BE2C (cell line): ENCODE measurements around the gene MAP3K20.
A peak's percentile ranks its signal among the peaks of the same experiment; 100 is the strongest.

Experiments
- DNase-seq: peaks from one replicate; pipeline ENCODE4 v3.0.0-alpha.2; 2020
- H3K27me3 ChIP-seq: fragments of 250-450 bp; sonication (Bioruptor Pico); 2 replicates; pipeline ENCODE4 v1.5.1; 2020; ENCODE audit warnings: mild to moderate bottlenecking
- H3K36me3 ChIP-seq: fragments of 250-450 bp; sonication (Bioruptor Pico); 2 replicates; pipeline ENCODE4 v1.5.1; 2020; ENCODE audit warnings: mild to moderate bottlenecking
- H3K4me1 ChIP-seq: fragments of 250-450 bp; sonication (Bioruptor Pico); 2 replicates; pipeline ENCODE4 v1.5.1; 2020
- H3K4me3 ChIP-seq: 2 replicates; pipeline ENCODE4 v1.5.1; 2011; ENCODE audit warnings: low read depth, low read length
- H3K9me3 ChIP-seq: fragments of 250-450 bp; sonication (Bioruptor Pico); 2 replicates; pipeline ENCODE4 v1.5.1; 2020
- CTCF ChIP-seq: IDR thresholded peaks from 2 replicates; pipeline ENCODE4 v1.5.1; 2012; ENCODE audit warnings: mild to moderate bottlenecking, low read depth, low read length

Gene MAP3K20

GRCh38 chr2:173048897-173049661 is 26.6 kb upstream of the MAP3K20 start:
- peak; percentile 47 for DNase-seq
- H3K4me3 ChIP-seq, result no peak overlapping the region
- no peak for TF ChIP-seq CTCF

GRCh38 chr2:173049831-173050230 is 25.8 kb upstream of the MAP3K20 start:
- H3K4me1 ChIP-seq, result peaks cover 5% of the 10 kb centered on the region; the same call in 1 of the 2 replicates
- no peak overlapping the region for H3K4me3 ChIP-seq

More at GRCh38 chr2:173048897-173049661, 26.6 kb upstream of the MAP3K20 start:
- H3K9me3 ChIP-seq, result no peaks in the 10 kb centered on the region
- H3K4me1 ChIP-seq, result peaks cover 5% of the 10 kb centered on the region; the same call in 1 of the 2 replicates
- H3K36me3 ChIP-seq, result no peaks in the 10 kb centered on the region
- H3K27me3 ChIP-seq, result no peaks in the 10 kb centered on the region

GRCh38 chr2:173050684-173051083 is 25.0 kb upstream of the MAP3K20 start:
- peaks cover 5% of the 10 kb centered on the region; the same call in 1 of the 2 replicates for H3K4me1 ChIP-seq
- H3K27me3 ChIP-seq, result no peaks in the 10 kb centered on the region
- TF ChIP-seq CTCF, result no peak
- H3K4me3 ChIP-seq, result no peak overlapping the region
- no peak for DNase-seq
- no peaks in the 10 kb centered on the region for H3K36me3 ChIP-seq
- no peaks in the 10 kb centered on the region for H3K9me3 ChIP-seq

More at GRCh38 chr2:173049831-173050230, 25.8 kb upstream of the MAP3K20 start:
- Histone ChIP-seq H3K9me3 (no peaks in the 10 kb centered on the region), H3K27me3 (no peaks in the 10 kb centered on the region), H3K36me3 (no peaks in the 10 kb centered on the region)
- DNase-seq, result no peak
- TF ChIP-seq CTCF, result no peak

- TF ChIP-seq CTCF, result no peak
These were observed 24.0 kb upstream of the MAP3K20 start for GRCh38 chr2:173051463-173052215.

GRCh38 chr2:173053043-173053699 is 22.5 kb upstream of the MAP3K20 start:
- no peak for TF ChIP-seq CTCF
- no peak for DNase-seq
- Histone ChIP-seq H3K4me1 (peaks cover 5% of the 10 kb centered on the region; the same call in 1 of the 2 replicates), H3K4me3 (no peak overlapping the region), H3K27me3 (no peaks in the 10 kb centered on the region), H3K9me3 (no peaks in the 10 kb centered on the region), H3K36me3 (no peaks in the 10 kb centered on the region)

More at GRCh38 chr2:173051463-173052215, 24.0 kb upstream of the MAP3K20 start:
- no peak for DNase-seq
- H3K9me3 ChIP-seq, result no peaks in the 10 kb centered on the region
- H3K36me3 ChIP-seq, result no peaks in the 10 kb centered on the region
- H3K27me3 ChIP-seq, result no peaks in the 10 kb centered on the region
- H3K4me1 ChIP-seq, result peaks cover 5% of the 10 kb centered on the region; the same call in 1 of the 2 replicates
- no peak overlapping the region for H3K4me3 ChIP-seq
